BE2C (cell line): Measurements from ENCODE around the gene PLLP.

Experiments
- DNase-seq: peaks from one replicate; pipeline ENCODE4 v3.0.0-alpha.2; 2020
- H3K27me3 ChIP-seq: fragments of 250-450 bp; sonication (Bioruptor Pico); 2 replicates; pipeline ENCODE4 v1.5.1; 2020; ENCODE audit warnings: mild to moderate bottlenecking
- H3K36me3 ChIP-seq: fragments of 250-450 bp; sonication (Bioruptor Pico); 2 replicates; pipeline ENCODE4 v1.5.1; 2020; ENCODE audit warnings: mild to moderate bottlenecking
- H3K4me1 ChIP-seq: fragments of 250-450 bp; sonication (Bioruptor Pico); 2 replicates; pipeline ENCODE4 v1.5.1; 2020
- H3K4me3 ChIP-seq: 2 replicates; pipeline ENCODE4 v1.5.1; 2011; ENCODE audit warnings: low read depth, low read length
- H3K9me3 ChIP-seq: fragments of 250-450 bp; sonication (Bioruptor Pico); 2 replicates; pipeline ENCODE4 v1.5.1; 2020
- TF ChIP-seq, protein P1 (sequence below): IDR thresholded peaks from 2 replicates; pipeline ENCODE4 v1.5.1; 2012; ENCODE audit warnings: mild to moderate bottlenecking, low read depth, low read length

Gene PLLP

DNA sequence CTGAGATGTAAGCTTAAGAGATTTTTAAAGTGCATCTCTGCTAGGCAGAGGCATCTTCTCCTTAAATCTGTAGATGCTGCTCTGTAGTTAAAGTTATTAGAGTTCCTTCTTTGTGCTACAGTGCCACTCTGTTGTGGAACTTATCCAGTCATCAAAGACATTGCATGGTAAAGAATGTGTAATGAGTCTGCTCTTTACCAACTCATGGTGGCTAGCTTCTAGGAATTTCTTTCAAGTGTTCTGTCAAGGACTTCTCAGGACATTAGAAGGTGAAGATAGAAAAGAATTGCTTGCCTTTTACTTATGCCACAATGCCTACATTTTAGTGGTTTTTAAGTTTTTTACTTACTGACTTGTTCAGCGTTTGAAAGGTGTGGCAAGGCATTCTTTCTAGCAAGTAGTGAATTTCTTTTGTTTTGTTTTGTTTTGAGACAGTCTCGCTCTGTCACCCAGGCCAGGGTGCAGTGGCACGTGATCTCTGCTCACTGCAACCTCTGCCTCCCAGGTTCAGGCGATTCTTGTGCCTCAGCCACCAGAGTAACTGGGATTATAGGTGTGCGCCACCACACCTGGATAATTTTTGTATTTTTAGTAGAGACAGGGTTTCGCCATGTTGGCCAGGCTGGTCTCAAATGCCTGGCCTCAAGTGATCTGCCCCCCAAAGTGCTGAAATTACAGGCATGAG is 59.7 kb downstream of the PLLP start:
- TF ChIP-seq, protein P1, sequence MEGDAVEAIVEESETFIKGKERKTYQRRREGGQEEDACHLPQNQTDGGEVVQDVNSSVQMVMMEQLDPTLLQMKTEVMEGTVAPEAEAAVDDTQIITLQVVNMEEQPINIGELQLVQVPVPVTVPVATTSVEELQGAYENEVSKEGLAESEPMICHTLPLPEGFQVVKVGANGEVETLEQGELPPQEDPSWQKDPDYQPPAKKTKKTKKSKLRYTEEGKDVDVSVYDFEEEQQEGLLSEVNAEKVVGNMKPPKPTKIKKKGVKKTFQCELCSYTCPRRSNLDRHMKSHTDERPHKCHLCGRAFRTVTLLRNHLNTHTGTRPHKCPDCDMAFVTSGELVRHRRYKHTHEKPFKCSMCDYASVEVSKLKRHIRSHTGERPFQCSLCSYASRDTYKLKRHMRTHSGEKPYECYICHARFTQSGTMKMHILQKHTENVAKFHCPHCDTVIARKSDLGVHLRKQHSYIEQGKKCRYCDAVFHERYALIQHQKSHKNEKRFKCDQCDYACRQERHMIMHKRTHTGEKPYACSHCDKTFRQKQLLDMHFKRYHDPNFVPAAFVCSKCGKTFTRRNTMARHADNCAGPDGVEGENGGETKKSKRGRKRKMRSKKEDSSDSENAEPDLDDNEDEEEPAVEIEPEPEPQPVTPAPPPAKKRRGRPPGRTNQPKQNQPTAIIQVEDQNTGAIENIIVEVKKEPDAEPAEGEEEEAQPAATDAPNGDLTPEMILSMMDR, result no peak
- H3K36me3 ChIP-seq, result peaks cover 86% of the 10 kb centered on the region
- no peaks in the 10 kb centered on the region for H3K27me3 ChIP-seq

DNA sequence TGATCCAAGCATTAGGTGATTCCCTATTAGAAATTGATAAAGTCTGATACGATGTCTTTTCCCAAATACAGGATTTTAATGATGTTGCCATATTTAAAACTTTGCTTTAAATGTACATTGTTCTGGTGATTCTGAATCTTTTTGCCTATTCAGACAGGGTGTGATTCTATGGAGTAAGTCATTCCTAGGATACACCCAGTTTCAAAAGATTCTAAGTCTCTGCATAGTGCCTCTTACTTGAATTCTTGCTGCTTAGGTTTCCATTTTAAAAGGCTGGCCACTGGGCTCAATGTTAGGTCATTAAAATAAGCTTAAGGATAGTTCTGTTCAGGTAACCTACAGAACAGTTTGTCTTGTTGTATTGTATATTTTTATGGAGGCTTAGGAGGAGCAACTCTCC is 61.4 kb downstream of the PLLP start:
- Histone ChIP-seq H3K4me1 (peaks cover 8% of the 10 kb centered on the region), H3K9me3 (no peaks in the 10 kb centered on the region), H3K4me3 (no peak overlapping the region), H3K36me3 (peaks cover 89% of the 10 kb centered on the region), H3K27me3 (no peaks in the 10 kb centered on the region)
- TF ChIP-seq, protein P1, result no peak
- no peak for DNase-seq

More for the DNA sequence above, 59.7 kb downstream of the PLLP start:
- Histone ChIP-seq H3K4me3 (no peak overlapping the region), H3K4me1 (peaks cover 14% of the 10 kb centered on the region), H3K9me3 (no peaks in the 10 kb centered on the region)
- DNase-seq, result no peak

DNA sequence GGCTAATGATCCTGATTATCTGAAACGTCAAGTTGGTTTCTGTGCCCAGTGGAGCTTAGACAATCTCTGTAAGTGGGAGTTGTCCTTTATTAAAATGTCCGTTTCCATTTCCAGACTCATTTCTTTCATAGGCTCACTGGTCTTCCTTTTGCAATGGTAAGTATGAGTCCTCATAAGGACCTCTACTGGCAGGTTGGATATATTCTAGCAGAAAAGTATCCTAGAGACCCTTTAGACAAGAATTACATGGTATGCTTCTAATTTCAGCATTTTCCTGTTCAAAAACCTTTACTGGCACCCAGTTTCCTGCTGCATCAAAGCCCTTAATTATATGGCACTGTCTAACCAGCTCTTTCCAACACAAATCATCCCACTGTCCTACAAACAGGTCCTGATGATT is 67.5 kb downstream of the PLLP start:
- Histone ChIP-seq H3K4me1 (no peaks in the 10 kb centered on the region), H3K4me3 (no peak overlapping the region), H3K27me3 (no peaks in the 10 kb centered on the region), H3K36me3 (peaks cover 91% of the 10 kb centered on the region), H3K9me3 (no peaks in the 10 kb centered on the region; the same call in 1 of the 2 replicates)
- TF ChIP-seq, protein P1, result no peak
- DNase-seq, result no peak

DNA sequence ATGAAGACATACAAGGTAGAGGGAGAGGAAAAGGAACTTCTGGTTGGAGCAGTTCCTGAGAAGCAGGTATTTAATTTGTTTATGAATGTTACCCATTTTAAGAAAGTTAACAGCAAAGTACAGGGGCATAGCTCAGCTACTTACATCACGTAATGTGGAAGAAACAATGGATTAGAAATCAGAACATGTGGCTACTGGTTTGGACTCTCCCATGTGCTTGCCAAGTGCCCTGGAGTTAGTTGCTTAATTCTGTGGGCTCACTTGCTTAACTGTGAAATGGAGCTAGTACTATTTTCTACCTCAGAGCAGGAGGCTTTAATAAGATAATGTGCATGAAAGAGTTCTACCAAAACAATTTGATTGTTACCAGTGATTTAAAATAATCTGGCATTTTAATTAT is 71.0 kb downstream of the PLLP start:
- H3K9me3 ChIP-seq, result no peaks in the 10 kb centered on the region; the same call in 1 of the 2 replicates
- no peak for DNase-seq
- peaks cover 79% of the 10 kb centered on the region for H3K36me3 ChIP-seq
- no peaks in the 10 kb centered on the region for H3K27me3 ChIP-seq
- TF ChIP-seq, protein P1, result no peak
- no peaks in the 10 kb centered on the region for H3K4me1 ChIP-seq
- H3K4me3 ChIP-seq, result no peak overlapping the region

DNA sequence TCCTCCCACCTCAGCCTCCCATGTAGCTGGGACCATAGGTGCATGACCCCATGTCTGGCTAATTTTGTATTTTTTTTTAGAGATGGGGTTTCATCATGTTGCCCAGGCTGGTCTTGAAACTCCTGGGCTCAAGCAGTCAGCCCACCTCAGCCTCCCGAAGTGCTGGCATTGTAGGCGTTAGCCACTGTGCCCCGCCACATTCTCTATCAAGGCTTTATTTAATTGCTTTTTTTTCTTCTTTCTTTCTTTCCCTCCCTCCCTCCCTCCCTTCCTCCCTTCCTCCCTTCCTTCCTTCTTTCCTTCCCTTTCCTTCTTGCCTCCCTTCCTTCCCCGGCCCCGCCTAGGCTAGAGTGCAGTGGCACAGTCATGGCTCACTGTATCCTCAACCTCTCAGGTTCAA is 74.7 kb downstream of the PLLP start:
- TF ChIP-seq, protein P1, result no peak
- Histone ChIP-seq H3K36me3 (peaks cover 76% of the 10 kb centered on the region), H3K9me3 (no peaks in the 10 kb centered on the region), H3K27me3 (no peaks in the 10 kb centered on the region), H3K4me3 (no peak overlapping the region), H3K4me1 (no peaks in the 10 kb centered on the region)
- DNase-seq, result no peak

DNA sequence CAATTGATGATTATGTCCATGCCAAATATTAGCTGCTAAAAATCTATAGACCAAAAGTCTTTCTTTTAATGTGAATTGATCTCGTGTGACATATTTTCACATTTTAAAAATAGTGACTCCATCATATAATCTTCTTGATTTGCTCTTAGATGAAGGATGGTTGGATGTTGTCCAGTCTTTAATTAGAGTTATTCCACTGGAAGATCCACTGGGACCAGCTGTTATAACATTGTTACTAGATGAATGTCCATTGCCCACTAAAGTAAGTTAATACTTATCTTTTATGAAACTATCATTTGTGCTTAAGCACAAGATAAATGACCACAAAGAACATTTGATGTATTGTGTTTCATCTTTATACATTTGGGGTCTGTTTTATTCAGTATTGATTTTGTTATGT is 75.5 kb downstream of the PLLP start:
- H3K36me3 ChIP-seq, result peaks cover 72% of the 10 kb centered on the region
- H3K9me3 ChIP-seq, result no peaks in the 10 kb centered on the region
- no peak overlapping the region for H3K4me3 ChIP-seq
- H3K27me3 ChIP-seq, result no peaks in the 10 kb centered on the region
- TF ChIP-seq, protein P1, result no peak
- H3K4me1 ChIP-seq, result no peaks in the 10 kb centered on the region
- DNase-seq, result no peak
